Kidney epithelial cell (primary cell): ENCODE measurements around the gene LCN15. TPM values are rescaled to one million over a fixed set of nuclear protein-coding genes. Genes with fewer than 3 reads are reported as not detected.
"Not testable (repeated sequence)": the region's sequence is repeated elsewhere in the genome, so short reads cannot be mapped to it uniquely, and the experiment has no call there.

Experiments used
- DNase-seq: peaks from one replicate; pipeline ENCODE4 v3.0.0-alpha.2; 2010; ENCODE audit warnings: low read depth
- H3K27me3 ChIP-seq: 2 replicates; pipeline ENCODE4 v1.6.0; 2011; ENCODE audit warnings: low read length; ENCODE audit not compliant: control insufficient read depth, insufficient read depth
- H3K36me3 ChIP-seq: 2 replicates; pipeline ENCODE4 v1.5.1; 2011; ENCODE audit warnings: low read length; ENCODE audit not compliant: control insufficient read depth, insufficient read depth
- H3K4me3 ChIP-seq: 2 replicates; pipeline ENCODE4 v1.5.1; 2011; ENCODE audit warnings: low read depth, mild to moderate bottlenecking, control low read depth, low read length
- total RNA-seq: library from RNA; depleted of rRNA; stranded (reverse); fragments of >200 nt; gene quantifications from 2 replicates; pipeline ENCODE4 v1.2.3, GENCODE V29; 2015
- TF ChIP-seq, protein P1 (sequence below): IDR thresholded peaks from 2 replicates; pipeline ENCODE4 v1.5.1; 2011; ENCODE audit warnings: mild to moderate bottlenecking, moderate library complexity, low read length, control low read depth, inconsistent platforms; ENCODE audit not compliant: insufficient read depth, poor library complexity, severe bottlenecking

Gene LCN15
- total RNA-seq, 1 donor from 2014 or later, result not detected

DNA sequence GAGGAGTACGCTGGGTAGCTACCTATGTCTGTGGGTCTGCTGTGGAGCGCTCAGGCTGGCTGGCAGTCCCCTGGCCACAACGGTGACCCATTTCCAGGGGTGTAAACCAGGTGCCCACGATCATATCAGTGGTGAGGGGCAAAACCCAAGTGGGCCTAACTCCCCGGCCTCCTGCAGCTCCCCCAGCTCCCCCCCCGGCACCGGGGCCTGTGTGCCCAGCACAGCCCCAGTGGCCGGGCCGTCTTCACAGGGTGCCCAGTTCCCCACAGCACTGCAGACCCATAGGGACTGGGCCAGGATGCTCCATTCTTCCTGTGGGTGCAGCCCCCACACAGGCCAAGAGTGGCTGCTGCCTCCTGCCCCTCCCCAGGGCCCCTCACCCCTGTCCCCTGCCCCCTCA, 5.3 kb downstream of the LCN15 start:
- peaks cover 25% of the 10 kb centered on the region for H3K27me3 ChIP-seq
- no peak for DNase-seq
- TF ChIP-seq, protein P1, sequence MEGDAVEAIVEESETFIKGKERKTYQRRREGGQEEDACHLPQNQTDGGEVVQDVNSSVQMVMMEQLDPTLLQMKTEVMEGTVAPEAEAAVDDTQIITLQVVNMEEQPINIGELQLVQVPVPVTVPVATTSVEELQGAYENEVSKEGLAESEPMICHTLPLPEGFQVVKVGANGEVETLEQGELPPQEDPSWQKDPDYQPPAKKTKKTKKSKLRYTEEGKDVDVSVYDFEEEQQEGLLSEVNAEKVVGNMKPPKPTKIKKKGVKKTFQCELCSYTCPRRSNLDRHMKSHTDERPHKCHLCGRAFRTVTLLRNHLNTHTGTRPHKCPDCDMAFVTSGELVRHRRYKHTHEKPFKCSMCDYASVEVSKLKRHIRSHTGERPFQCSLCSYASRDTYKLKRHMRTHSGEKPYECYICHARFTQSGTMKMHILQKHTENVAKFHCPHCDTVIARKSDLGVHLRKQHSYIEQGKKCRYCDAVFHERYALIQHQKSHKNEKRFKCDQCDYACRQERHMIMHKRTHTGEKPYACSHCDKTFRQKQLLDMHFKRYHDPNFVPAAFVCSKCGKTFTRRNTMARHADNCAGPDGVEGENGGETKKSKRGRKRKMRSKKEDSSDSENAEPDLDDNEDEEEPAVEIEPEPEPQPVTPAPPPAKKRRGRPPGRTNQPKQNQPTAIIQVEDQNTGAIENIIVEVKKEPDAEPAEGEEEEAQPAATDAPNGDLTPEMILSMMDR, result no peak
- no peak overlapping the region for H3K4me3 ChIP-seq
- H3K36me3 ChIP-seq, result no peaks in the 10 kb centered on the region

DNA sequence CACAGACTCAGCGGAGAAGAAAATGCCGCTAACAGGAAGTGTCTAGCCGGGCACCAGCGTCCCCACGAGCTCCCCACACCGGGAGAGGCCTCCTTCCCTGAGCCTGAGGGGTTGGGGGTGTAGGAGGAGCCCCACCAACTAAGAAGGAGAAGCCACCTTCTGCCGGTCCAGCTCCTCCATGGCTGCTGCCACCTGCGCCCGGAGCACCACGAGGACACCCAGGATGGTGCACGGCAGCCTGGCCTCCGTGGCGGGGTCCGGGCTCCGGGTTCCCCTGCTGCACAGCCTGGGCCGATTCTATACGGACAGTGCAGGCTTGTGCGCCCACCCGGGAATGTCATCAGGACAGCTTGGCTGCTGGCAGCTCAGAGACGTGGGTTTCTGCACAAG, 6.6 kb downstream of the LCN15 start:
- peaks cover 20% of the 10 kb centered on the region for H3K27me3 ChIP-seq

DNA sequence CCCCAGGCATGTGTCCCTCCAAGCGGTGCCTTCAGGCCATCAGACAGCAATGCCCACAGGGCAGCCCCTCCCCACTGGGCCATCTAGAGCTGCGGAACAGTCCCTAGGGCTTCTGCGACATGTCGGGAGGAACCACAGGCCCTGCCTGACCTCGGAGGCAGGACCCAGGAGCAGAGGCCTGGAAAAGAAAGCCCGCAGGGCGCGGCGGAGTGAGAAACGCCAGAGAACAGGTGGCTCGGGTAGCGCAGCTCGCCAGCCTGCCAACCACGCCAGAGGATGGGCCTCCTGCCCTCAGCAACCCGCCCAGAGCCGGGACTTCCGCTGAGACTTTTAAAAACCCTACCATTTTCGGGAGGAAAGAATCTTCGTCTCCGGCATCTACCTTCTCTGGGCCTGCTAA, 7.0 kb downstream of the LCN15 start:
- Histone ChIP-seq H3K36me3 (no peaks in the 10 kb centered on the region), H3K4me3 (no peak overlapping the region), H3K27me3 (peaks cover 20% of the 10 kb centered on the region)
- TF ChIP-seq, protein P1, result no peak
- no peak for DNase-seq

More for the DNA sequence above, 6.6 kb downstream of the LCN15 start:
- no peak overlapping the region for H3K4me3 ChIP-seq
- TF ChIP-seq, protein P1, result no peak
- no peaks in the 10 kb centered on the region for H3K36me3 ChIP-seq
- DNase-seq, result no peak

DNA sequence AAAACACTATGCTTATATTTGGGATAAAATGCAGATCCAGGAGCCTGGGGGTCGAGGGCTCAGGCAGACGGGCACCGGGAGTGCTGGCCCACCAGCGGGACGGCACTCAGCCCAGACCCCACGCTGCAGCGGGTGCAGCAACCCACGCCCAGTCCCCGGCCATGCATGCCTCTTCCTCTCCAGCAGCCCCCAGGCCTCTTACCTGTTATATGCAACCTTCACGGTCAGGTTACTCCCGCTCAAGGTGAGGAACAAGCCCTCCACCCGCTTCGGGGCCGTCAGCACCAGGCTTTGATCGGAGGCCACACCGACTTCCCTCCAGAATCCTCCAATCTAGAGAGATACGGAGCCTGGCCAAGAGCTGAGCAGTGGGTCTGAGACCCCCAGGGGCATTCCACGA, 7.5 kb downstream of the LCN15 start:
- H3K36me3 ChIP-seq, result no peaks in the 10 kb centered on the region
- TF ChIP-seq, protein P1, result no peak
- H3K27me3 ChIP-seq, result peaks cover 22% of the 10 kb centered on the region
- no peak for DNase-seq
- no peak overlapping the region for H3K4me3 ChIP-seq

DNA sequence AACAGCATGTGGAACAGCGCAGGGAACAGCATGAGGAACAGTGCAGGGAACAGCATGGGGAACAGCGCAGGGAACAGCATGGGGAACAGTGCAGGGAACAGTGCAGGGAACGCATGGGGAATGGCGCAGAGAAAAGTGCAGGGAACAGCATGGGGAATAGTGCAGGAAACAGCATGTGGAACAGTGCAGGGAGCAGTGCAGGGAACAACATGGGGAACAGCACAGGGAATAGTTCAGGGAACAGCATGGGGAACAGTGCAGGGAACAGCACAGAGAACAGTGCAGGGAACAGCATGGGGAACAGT, 8.2 kb downstream of the LCN15 start:
- H3K4me3 ChIP-seq, result no peak overlapping the region
- TF ChIP-seq, protein P1, result no peak
- no peaks in the 10 kb centered on the region for H3K36me3 ChIP-seq
- no peak for DNase-seq
- H3K27me3 ChIP-seq, result peaks cover 22% of the 10 kb centered on the region

DNA sequence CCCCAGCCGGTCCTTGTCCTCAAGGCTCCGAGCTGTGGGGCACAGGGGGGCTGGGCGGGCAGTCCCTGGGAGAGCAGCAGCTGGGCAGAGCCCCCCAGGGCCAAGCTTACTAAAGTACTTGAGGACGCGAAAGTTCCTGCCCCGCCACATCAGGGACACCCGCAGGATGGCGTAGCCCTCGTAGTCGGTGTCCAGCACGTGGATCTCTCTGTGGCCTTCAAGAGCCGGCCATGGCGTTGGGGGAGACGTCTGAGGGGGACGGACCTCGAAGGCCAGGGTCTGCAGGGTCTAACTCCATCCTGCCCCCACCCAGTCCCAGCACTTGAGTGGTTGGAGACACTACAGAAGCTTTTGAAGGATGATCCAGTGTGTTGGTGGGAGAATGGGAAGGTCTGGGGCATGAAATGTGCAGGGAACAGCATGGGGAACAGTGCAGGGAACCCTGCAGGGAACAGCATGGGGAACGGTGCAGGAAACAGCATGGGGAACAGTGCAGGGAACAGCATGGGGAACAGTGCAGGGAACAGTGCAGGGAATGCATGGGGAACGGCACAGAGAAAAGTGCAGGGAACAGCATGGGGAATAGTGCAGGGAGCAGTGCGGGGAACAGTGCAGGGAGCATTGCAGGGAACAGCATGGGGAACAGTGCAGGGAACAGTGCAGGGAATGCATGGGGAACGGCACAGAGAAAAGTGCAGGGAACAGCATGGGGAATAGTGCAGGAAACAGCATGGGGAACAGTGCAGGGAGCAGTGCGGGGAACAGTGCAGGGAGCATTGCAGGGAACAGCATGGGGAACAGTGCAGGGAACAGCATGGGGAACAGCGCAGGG, 8.8 kb downstream of the LCN15 start:
- not testable (repeated sequence) for DNase-seq, H3K36me3 ChIP-seq, H3K4me3 ChIP-seq
- H3K27me3 ChIP-seq, result peaks cover 22% of the 10 kb centered on the region
